Gastrocnemius medialis (tissue), 4 donors: ENCODE data around the gene CELSR2. TPM values are rescaled to one million over a fixed set of nuclear protein-coding genes. Genes with fewer than 3 reads are reported as not detected.
"Not testable (repeated sequence)": the region's sequence is repeated elsewhere in the genome, so short reads cannot be mapped to it uniquely, and the experiment has no call there.

Experiments
- ATAC-seq, 2 donors: fragments of 150-250 bp; one replicate each; pipeline ENCODE4 v1.9.1; 2016
- DNase-seq, 2 donors: peaks; one replicate each; pipeline ENCODE4 v3.0.0-alpha.2; 2019
- H3K27ac ChIP-seq, 4 donors: fragments of 200-600 bp; sonication (generic); 1 replicate in 1 of 4; 2 replicates in 3 of 4; pipeline ENCODE4 v1.5.1; 2016 to 2018; ENCODE audit warnings: mild to moderate bottlenecking in 2 of 4, moderate library complexity in 1 of 4
- H3K27me3 ChIP-seq, 3 donors: fragments of 200-600 bp; sonication (generic) in 2 of 3; 1 replicate in 1 of 3; 2 replicates in 2 of 3; pipeline versions ENCODE4 v1.5.1 to v1.6.0; 2016 to 2019; ENCODE audit warnings: mild to moderate bottlenecking in 1 of 3, moderate library complexity in 1 of 3
- H3K36me3 ChIP-seq, 2 donors: fragments of 200-600 bp; sonication (generic) in 1 of 2; one replicate each; pipeline ENCODE4 v1.5.1; 2017 to 2018
- H3K4me1 ChIP-seq, 2 donors: fragments of 200-600 bp; sonication (generic) in 1 of 2; one replicate each; pipeline ENCODE4 v1.5.1; 2016 to 2017; ENCODE audit warnings: mild to moderate bottlenecking in 2 of 2
- H3K4me3 ChIP-seq, 4 donors: fragments of 200-600 bp; sonication (generic) in 3 of 4; 1 replicate in 1 of 4; 2 replicates in 3 of 4; pipeline ENCODE4 v1.5.1; 2016 to 2019; ENCODE audit warnings: mild to moderate bottlenecking in 2 of 4
- H3K9me3 ChIP-seq, 3 donors: fragments of 200-600 bp; sonication (generic) in 2 of 3; 1 replicate in 1 of 3; 2 replicates in 2 of 3; pipeline ENCODE4 v1.5.1; 2016 to 2019
- POLR2A ChIP-seq, 2 donors: fragments of 450-650 bp; IDR thresholded peaks; one replicate each; pipeline ENCODE4 v1.6.1; 2017; ENCODE audit warnings: antibody characterized with exemption in 2 of 2, mild to moderate bottlenecking in 2 of 2, moderate library complexity in 2 of 2
- in situ Hi-C, 4 donors: fragments of 200-750 bp; cut with MboI; loops; one replicate each; pipeline versions ENCODE4 v1.15.0 to v1.8.0; 2017; ENCODE audit warnings: low sequenced_read_pairs in 4 of 4
- intact Hi-C: fragments of 100-400 bp; cut with DNase I; formaldehyde crosslinking; loops from one replicate; pipeline ENCODE4 v1.15.1; 2023; ENCODE audit warnings: low total_unique reads
- total RNA-seq, 4 donors: library from RNA; depleted of rRNA; stranded (reverse); fragments of >200 nt; gene quantifications; one replicate each; pipeline versions ENCODE4 v1.1.0 to v1.2.3, GENCODE V29; 2016
- TF ChIP-seq, protein P1 (sequence below), 5 experiments: fragments of 450-650 bp in 3 of 5; fragments of 200-600 bp in 2 of 5; sonication (generic) in 2 of 5; IDR thresholded peaks in 4 of 5; conservative IDR thresholded peaks in 1 of 5; 1 replicate in 4 of 5; 2 replicates in 1 of 5; pipeline ENCODE4 v1.5.1; 2016 to 2019; ENCODE audit warnings: antibody characterized with exemption in 5 of 5, mild to moderate bottlenecking in 3 of 5, moderate library complexity in 3 of 5

CELSR2 gene
- total RNA-seq, 4 donors from 2014 or later = 5.8 to 12.5 (median 7.9) TPM

DNA sequence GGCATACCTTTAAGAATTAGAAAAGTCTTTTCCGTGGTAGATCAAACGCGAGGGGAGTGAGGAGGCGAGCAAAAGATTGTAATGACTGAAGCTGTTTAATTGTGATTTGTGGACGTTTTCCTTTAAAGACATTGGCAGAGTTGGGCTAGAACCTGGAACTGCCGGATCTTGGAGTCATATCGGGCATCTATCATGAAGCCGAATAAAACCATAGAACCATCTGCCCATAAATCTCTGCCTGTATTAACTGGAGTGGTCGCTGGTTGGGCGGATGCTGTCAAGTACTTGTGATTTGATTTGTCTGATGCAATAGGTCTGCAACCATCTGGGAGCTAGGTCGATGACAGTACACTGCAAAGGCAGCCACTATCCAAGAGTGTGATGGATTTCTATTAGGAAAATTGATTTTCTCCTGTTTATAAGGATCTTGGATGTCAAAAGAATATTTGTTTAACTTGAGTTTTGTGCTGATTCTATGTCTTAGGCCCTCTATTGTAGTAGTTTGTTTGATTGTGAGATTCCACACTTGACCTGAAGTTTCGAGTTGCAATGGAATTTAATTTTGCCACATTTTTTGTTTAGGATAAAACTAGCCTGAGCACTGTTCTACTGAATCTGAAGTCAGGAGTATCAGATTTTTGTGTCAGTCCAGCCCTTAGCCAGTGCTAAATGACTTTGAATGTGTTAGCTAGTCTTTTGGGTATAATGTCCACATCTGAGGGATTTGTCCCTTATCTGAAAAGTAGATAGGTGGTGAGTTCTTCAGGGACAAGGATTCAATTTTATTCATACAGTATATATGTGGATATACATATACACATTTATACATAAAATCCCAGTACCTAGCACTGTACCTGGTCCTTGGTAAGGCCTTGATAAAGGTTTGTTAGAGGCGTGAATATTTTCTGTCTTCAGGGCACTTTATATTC lies 34.4 kb upstream of the CELSR2 start:
- peak overlapping the region; percentile 89 to 97 (median 94) for H3K27ac ChIP-seq
- H3K9me3 ChIP-seq = no peaks in the 10 kb centered on the region
- no peaks in the 10 kb centered on the region for H3K27me3 ChIP-seq
- DNase-seq = peak; percentile 49 to 62
- H3K4me3 ChIP-seq = peak overlapping the region; percentile 80 to 98 (median 87)
- ATAC-seq = peak; percentile 78 to 83
- intact Hi-C loops (loop anchor here (2.0 to 5.0 kb wide), 4 partner anchors 64 to 317 kb away; partner anchors contain the start of gene PSMA5), in situ Hi-C loops (loop anchor here in 1 of 4 donors (10.0 kb wide), 1 partner anchor 110 kb away; no protein-coding TSS in a partner anchor)
- TF ChIP-seq POLR2A (IDR thresholded peaks at IDR 0.05) = no peak
- TF ChIP-seq, protein P1, sequence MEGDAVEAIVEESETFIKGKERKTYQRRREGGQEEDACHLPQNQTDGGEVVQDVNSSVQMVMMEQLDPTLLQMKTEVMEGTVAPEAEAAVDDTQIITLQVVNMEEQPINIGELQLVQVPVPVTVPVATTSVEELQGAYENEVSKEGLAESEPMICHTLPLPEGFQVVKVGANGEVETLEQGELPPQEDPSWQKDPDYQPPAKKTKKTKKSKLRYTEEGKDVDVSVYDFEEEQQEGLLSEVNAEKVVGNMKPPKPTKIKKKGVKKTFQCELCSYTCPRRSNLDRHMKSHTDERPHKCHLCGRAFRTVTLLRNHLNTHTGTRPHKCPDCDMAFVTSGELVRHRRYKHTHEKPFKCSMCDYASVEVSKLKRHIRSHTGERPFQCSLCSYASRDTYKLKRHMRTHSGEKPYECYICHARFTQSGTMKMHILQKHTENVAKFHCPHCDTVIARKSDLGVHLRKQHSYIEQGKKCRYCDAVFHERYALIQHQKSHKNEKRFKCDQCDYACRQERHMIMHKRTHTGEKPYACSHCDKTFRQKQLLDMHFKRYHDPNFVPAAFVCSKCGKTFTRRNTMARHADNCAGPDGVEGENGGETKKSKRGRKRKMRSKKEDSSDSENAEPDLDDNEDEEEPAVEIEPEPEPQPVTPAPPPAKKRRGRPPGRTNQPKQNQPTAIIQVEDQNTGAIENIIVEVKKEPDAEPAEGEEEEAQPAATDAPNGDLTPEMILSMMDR (IDR thresholded peaks at IDR 0.05 in 4 of 5, conservative IDR thresholded peaks at IDR 0.05 in 1 of 5) = no peak
- peaks cover 18 to 25% of the 10 kb centered on the region in 2 donors for H3K4me1 ChIP-seq
- H3K36me3 ChIP-seq = peaks cover 0 to 7% of the 10 kb centered on the region in 2 donors

DNA sequence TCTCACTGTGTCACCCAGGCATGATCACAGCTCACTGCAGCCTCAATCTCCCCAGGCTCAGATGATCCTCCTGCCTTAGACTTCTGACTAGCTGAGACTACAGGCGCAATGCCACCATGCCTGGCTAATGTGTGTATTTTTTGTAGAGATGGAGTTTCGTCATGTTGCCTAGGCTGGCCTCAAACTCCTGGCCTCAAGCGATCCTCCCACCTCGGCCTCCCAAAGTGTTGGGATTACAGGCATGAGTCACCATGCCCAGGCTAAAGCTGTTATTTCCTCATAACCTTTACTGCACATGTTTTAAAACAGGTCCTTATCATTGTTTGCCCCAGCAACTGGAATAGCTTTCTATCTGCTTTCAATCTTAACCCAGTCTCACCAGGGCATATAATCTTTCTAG lies 32.7 kb upstream of the CELSR2 start:
- in situ Hi-C loops (loop anchor here in 1 of 4 donors (10.0 kb wide), 1 partner anchor 112 kb away; no protein-coding TSS in a partner anchor), intact Hi-C loops (no loop called here)
- TF ChIP-seq, protein P1 (IDR thresholded peaks at IDR 0.05 in 4 of 5, conservative IDR thresholded peaks at IDR 0.05 in 1 of 5) = no peak
- TF ChIP-seq POLR2A (IDR thresholded peaks at IDR 0.05) = no peak
- DNase-seq (no peak), ATAC-seq (no peak)
- H3K4me1 ChIP-seq = peaks cover 18 to 25% of the 10 kb centered on the region in 2 donors
- no peaks in the 10 kb centered on the region for H3K27me3 ChIP-seq
- H3K4me3 ChIP-seq = no peak overlapping the region
- peak overlapping the region in 2 of 4 donors; percentile 89 to 97 for H3K27ac ChIP-seq
- peaks cover 0 to 7% of the 10 kb centered on the region in 2 donors for H3K36me3 ChIP-seq
- no peaks in the 10 kb centered on the region for H3K9me3 ChIP-seq

DNA sequence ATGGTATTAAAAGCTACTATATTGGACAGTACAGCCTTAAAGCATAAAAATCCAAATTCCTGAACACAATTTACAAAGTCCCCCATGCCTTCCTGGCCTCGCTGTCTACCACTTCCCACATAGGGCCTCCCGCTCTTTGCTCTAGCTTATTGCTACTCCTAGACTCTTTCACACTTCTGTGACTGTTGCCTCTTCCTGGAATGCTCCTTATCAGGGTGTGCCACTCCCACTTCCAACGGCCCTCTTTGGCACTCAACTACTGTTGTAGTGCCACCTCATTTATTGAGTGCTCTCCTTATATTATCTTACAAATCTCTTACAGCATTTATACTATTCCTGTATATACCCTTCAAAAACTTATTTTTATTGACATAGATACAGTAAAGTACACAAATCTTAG lies 30.8 kb upstream of the CELSR2 start:
- intact Hi-C loops (no loop called here), in situ Hi-C loops (loop anchor here in 1 of 4 donors (10.0 kb wide), 1 partner anchor 114 kb away; no protein-coding TSS in a partner anchor)
- no peaks in the 10 kb centered on the region for H3K27me3 ChIP-seq
- DNase-seq (no peak), ATAC-seq (no peak)
- H3K36me3 ChIP-seq = peaks cover 0 to 7% of the 10 kb centered on the region in 2 donors
- H3K9me3 ChIP-seq = no peaks in the 10 kb centered on the region
- no peak overlapping the region for H3K4me3 ChIP-seq
- no peak overlapping the region for H3K27ac ChIP-seq
- H3K4me1 ChIP-seq = peaks cover 18 to 25% of the 10 kb centered on the region in 2 donors
- TF ChIP-seq POLR2A (IDR thresholded peaks at IDR 0.05) = no peak
- TF ChIP-seq, protein P1 (IDR thresholded peaks at IDR 0.05 in 4 of 5, conservative IDR thresholded peaks at IDR 0.05 in 1 of 5) = no peak

GRCh38 chr1:109221201-109221600 lies 28.1 kb upstream of the CELSR2 start:
- H3K4me3 ChIP-seq, intact Hi-C loops, H3K27me3 ChIP-seq, in situ Hi-C loops, H3K9me3 ChIP-seq, ATAC-seq, H3K27ac ChIP-seq, DNase-seq: not testable (repeated sequence)
- H3K36me3 ChIP-seq = peaks cover 0 to 21% of the 10 kb centered on the region in 2 donors
- H3K4me1 ChIP-seq = peaks cover 3 to 13% of the 10 kb centered on the region in 2 donors

DNA sequence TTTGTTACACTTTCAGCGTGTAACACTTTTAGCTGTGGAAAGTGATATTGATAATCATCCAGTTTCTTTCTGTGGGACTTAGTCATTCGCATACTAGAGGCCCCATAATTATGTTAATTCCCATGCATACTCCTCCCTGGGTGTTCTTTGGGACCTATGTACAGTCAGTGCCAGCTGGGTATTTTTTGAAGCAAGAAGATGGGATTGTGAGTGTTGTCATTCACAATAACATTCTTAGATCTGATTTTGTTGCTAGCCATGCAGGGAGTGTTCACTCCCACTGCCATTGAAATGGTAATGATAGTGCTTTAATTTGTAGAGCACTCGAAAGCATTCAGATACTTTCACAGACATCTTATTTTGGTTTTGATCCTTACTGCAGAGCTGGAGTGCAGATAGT lies 24.0 kb upstream of the CELSR2 start:
- ATAC-seq (no peak), DNase-seq (no peak)
- H3K4me3 ChIP-seq = no peak overlapping the region
- TF ChIP-seq, protein P1 (IDR thresholded peaks at IDR 0.05 in 4 of 5, conservative IDR thresholded peaks at IDR 0.05 in 1 of 5) = no peak
- no peak for TF ChIP-seq POLR2A (IDR thresholded peaks at IDR 0.05)
- no peaks in the 10 kb centered on the region for H3K4me1 ChIP-seq
- H3K36me3 ChIP-seq = peaks cover 0 to 43% of the 10 kb centered on the region in 2 donors
- in situ Hi-C loops (no loop called here), intact Hi-C loops (no loop called here)
- H3K27me3 ChIP-seq = no peaks in the 10 kb centered on the region
- no peak overlapping the region for H3K27ac ChIP-seq
- no peaks in the 10 kb centered on the region for H3K9me3 ChIP-seq
